ENCODE measurements around the gene WDR55.

GRCh38 chr5:140639148-140639981 is 25.3 kb upstream of the WDR55 start, which contains the start of gene TMCO6:
- TF ChIP-seq CTCF (IDR thresholded peaks at IDR 0.05) (peak in 2 of 3 donors; percentile 57 to 58), POLR2A (IDR thresholded peaks at IDR 0.05) (peak; percentile 50), POLR2AphosphoS5 (IDR thresholded peaks at IDR 0.05) (peak; percentile 70 to 84 (median 78))
